Liver (tissue), 3 donors: Measurements from ENCODE around the gene CCRL2.

Experiments used
- GABPA ChIP-seq, 2 donors: IDR thresholded peaks in 1 of 2; conservative IDR thresholded peaks in 1 of 2; 2 replicates each; pipeline ENCODE4 v1.6.1; 2016; ENCODE audit warnings: antibody characterized with exemption in 2 of 2, mild to moderate bottlenecking in 1 of 2, moderate library complexity in 1 of 2
- JUND ChIP-seq, 2 donors: IDR thresholded peaks; 2 replicates each; pipeline ENCODE4 v1.6.1; 2016; ENCODE audit warnings: antibody characterized with exemption in 2 of 2
- TAF1 ChIP-seq: conservative IDR thresholded peaks from 2 replicates; pipeline ENCODE4 v1.6.1; 2016; ENCODE audit warnings: antibody characterized with exemption, mild to moderate bottlenecking
- TF ChIP-seq, protein P1 (sequence below): fragments of 150-350 bp; IDR thresholded peaks from 2 replicates; pipeline ENCODE4 v1.5.1; 2017; ENCODE audit warnings: improper control_type of control experiment, low read depth, low read length; ENCODE audit not compliant: missing input control
- donor health status: healthy.
- donor health status: healthy.

DNA sequence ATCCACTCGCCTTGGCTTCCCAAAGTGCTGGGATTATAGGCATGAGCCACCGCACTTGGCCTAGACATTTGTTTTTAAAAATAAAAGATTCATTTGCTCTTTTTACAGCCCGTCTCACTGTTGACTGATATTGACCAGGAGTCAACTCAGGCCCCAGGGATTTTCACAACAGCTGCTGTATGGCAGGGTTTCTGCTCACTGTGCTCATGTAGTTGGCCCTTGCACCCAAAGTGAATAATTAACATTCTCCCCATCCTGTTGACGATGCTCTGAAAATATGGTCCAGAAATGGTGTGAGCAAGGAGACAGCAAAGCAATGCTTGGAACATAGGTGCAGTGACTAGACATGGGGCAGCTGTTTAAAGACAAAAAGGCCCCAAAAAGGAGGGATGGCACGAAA lies 39.2 kb upstream of the CCRL2 start:
- TF ChIP-seq, protein P1, sequence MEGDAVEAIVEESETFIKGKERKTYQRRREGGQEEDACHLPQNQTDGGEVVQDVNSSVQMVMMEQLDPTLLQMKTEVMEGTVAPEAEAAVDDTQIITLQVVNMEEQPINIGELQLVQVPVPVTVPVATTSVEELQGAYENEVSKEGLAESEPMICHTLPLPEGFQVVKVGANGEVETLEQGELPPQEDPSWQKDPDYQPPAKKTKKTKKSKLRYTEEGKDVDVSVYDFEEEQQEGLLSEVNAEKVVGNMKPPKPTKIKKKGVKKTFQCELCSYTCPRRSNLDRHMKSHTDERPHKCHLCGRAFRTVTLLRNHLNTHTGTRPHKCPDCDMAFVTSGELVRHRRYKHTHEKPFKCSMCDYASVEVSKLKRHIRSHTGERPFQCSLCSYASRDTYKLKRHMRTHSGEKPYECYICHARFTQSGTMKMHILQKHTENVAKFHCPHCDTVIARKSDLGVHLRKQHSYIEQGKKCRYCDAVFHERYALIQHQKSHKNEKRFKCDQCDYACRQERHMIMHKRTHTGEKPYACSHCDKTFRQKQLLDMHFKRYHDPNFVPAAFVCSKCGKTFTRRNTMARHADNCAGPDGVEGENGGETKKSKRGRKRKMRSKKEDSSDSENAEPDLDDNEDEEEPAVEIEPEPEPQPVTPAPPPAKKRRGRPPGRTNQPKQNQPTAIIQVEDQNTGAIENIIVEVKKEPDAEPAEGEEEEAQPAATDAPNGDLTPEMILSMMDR, result no peak
- TF ChIP-seq GABPA (IDR thresholded peaks at IDR 0.05 in 1 of 2, conservative IDR thresholded peaks at IDR 0.05 in 1 of 2), result no peak
- TF ChIP-seq JUND (IDR thresholded peaks at IDR 0.05), result no peak
- no peak for TF ChIP-seq TAF1
